H9 (cell line): ENCODE results near the gene NT5DC2. TPM values are rescaled to one million over a fixed set of nuclear protein-coding genes. Genes with fewer than 3 reads are reported as not detected.

Experiments used
- DNase-seq: peaks from one replicate; pipeline ENCODE4 v3.0.0-alpha.2; 2017
- H2AFZ ChIP-seq: one replicate; pipeline ENCODE4 v1.6.1; 2013; ENCODE audit warnings: mild to moderate bottlenecking, low read length, control low read depth, moderate library complexity
- H2AK5ac ChIP-seq: 2 replicates; pipeline ENCODE4 v1.6.1; 2013; ENCODE audit warnings: low read length, control low read depth, mixed read lengths; ENCODE audit not compliant: insufficient read length
- H2BK120ac ChIP-seq: one replicate; pipeline ENCODE4 v1.6.1; 2013; ENCODE audit warnings: low read depth, mild to moderate bottlenecking, low read length, control low read depth, inconsistent platforms; ENCODE audit not compliant: poor library complexity, severe bottlenecking
- H2BK12ac ChIP-seq: 2 replicates; pipeline ENCODE4 v1.6.1; 2013; ENCODE audit warnings: low read length, control low read depth, mixed read lengths, low read depth; ENCODE audit not compliant: insufficient read length
- H2BK15ac ChIP-seq: 2 replicates; pipeline ENCODE4 v1.6.1; 2013; ENCODE audit warnings: low read depth, low read length, control low read depth
- H2BK20ac ChIP-seq: one replicate; pipeline ENCODE4 v1.6.1; 2013; ENCODE audit warnings: low read depth, mild to moderate bottlenecking, low read length, control low read depth, inconsistent platforms; ENCODE audit not compliant: poor library complexity, severe bottlenecking
- H2BK5ac ChIP-seq: 2 replicates; pipeline ENCODE4 v1.6.1; 2013; ENCODE audit warnings: low read length, control low read depth, mixed read lengths; ENCODE audit not compliant: insufficient read length
- H3K14ac ChIP-seq: 2 replicates; pipeline ENCODE4 v1.6.1; 2013; ENCODE audit warnings: low read length, control low read depth; ENCODE audit not compliant: insufficient read depth
- H3K18ac ChIP-seq: 2 replicates; pipeline ENCODE4 v1.6.1; 2013; ENCODE audit warnings: low read depth, mild to moderate bottlenecking, mixed read lengths, low read length, control low read depth; ENCODE audit not compliant: insufficient read length
- H3K23ac ChIP-seq: 2 replicates; pipeline ENCODE4 v1.6.1; 2013; ENCODE audit warnings: low read length, control low read depth, mixed read lengths, low read depth; ENCODE audit not compliant: insufficient read length
- H3K23me2 ChIP-seq: 2 replicates; pipeline ENCODE4 v1.6.1; 2013; ENCODE audit warnings: low read depth, mild to moderate bottlenecking, mixed read lengths, low read length, control low read depth; ENCODE audit not compliant: insufficient read length, poor library complexity, severe bottlenecking
- H3K27ac ChIP-seq: 2 replicates; pipeline ENCODE4 v1.5.1; 2013; ENCODE audit warnings: low read length, control low read depth, mixed read lengths, low read depth; ENCODE audit not compliant: insufficient read length
- H3K27me3 ChIP-seq: 2 replicates; pipeline ENCODE4 v1.6.1; 2013; ENCODE audit warnings: low read length, control low read depth, inconsistent platforms; ENCODE audit not compliant: insufficient read depth
- H3K4ac ChIP-seq: 2 replicates; pipeline ENCODE4 v1.6.1; 2013; ENCODE audit warnings: low read depth, mild to moderate bottlenecking, control low read depth, inconsistent platforms, low read length, moderate library complexity
- H3K4me1 ChIP-seq: 2 replicates; pipeline ENCODE4 v1.6.1; 2013; ENCODE audit warnings: low read length, control low read depth, inconsistent platforms; ENCODE audit not compliant: insufficient read depth
- H3K4me2 ChIP-seq: 2 replicates; pipeline ENCODE4 v1.6.1; 2013; ENCODE audit warnings: low read length, control low read depth, mixed read lengths; ENCODE audit not compliant: insufficient read length, insufficient read depth
- H3K56ac ChIP-seq: 2 replicates; pipeline ENCODE4 v1.6.1; 2013; ENCODE audit warnings: low read depth, mild to moderate bottlenecking, mixed read lengths, low read length, control low read depth; ENCODE audit not compliant: insufficient read length
- H3K79me1 ChIP-seq: 2 replicates; pipeline ENCODE4 v1.6.1; 2013; ENCODE audit warnings: low read depth, mild to moderate bottlenecking, moderate library complexity, low read length, control low read depth, inconsistent platforms; ENCODE audit not compliant: insufficient read depth, poor library complexity, severe bottlenecking
- H3K79me2 ChIP-seq: 2 replicates; pipeline ENCODE4 v1.6.1; 2013; ENCODE audit warnings: low read length, control low read depth, inconsistent platforms; ENCODE audit not compliant: insufficient read depth
- H3K9ac ChIP-seq: 2 replicates; pipeline ENCODE4 v1.6.1; 2013; ENCODE audit warnings: low read length, control low read depth, mixed read lengths; ENCODE audit not compliant: insufficient read length; ENCODE audit errors: extremely low read depth
- H3K9me3 ChIP-seq: one replicate; pipeline ENCODE4 v1.6.1; 2013; ENCODE audit warnings: low read depth, low read length, inconsistent platforms; ENCODE audit not compliant: control insufficient read depth
- H3T11ph ChIP-seq: one replicate; pipeline ENCODE4 v1.6.1; 2013; ENCODE audit warnings: mild to moderate bottlenecking, low read length, control low read depth, inconsistent platforms
- H4K20me1 ChIP-seq: one replicate; pipeline ENCODE4 v1.6.1; 2013; ENCODE audit not compliant: control insufficient read depth, insufficient read length, insufficient read depth
- H4K5ac ChIP-seq: 2 replicates; pipeline ENCODE4 v1.6.1; 2013; ENCODE audit warnings: low read depth, mild to moderate bottlenecking, mixed read lengths, low read length, control low read depth; ENCODE audit not compliant: insufficient read length
- H4K8ac ChIP-seq: replicated peaks from 2 replicates; pipeline ENCODE4 v1.6.1; 2013; ENCODE audit warnings: low read length, control low read depth, mixed read lengths, low read depth; ENCODE audit not compliant: insufficient read length
- H4K91ac ChIP-seq: 2 replicates; pipeline ENCODE4 v1.6.1; 2013; ENCODE audit warnings: low read depth, mild to moderate bottlenecking, moderate library complexity, mixed read lengths, low read length, control low read depth; ENCODE audit not compliant: insufficient read length
- H3K27ac Mint-ChIP-seq, 3 experiments: 2 replicates in 2 of 3; 3 replicates in 1 of 3; pipeline ENCODE4 v1.8.0; 2020 to 2021; ENCODE audit warnings: mixed read lengths in 3 of 3, mild to moderate bottlenecking in 1 of 3, moderate library complexity in 1 of 3
- H3K27me3 Mint-ChIP-seq: 2 replicates; pipeline ENCODE4 v1.8.0; 2021; ENCODE audit warnings: low read depth, mild to moderate bottlenecking, moderate library complexity, mixed read lengths
- H3K36me3 Mint-ChIP-seq, 3 experiments: 2 replicates in 2 of 3; 3 replicates in 1 of 3; pipeline ENCODE4 v1.8.0; 2020 to 2021; ENCODE audit warnings: low read depth in 3 of 3, mixed read lengths in 3 of 3; ENCODE audit not compliant: insufficient read depth in 1 of 3
- H3K4me1 Mint-ChIP-seq, 2 experiments: 2 replicates each; pipeline ENCODE4 v1.8.0; 2020; ENCODE audit warnings: mixed read lengths in 2 of 2
- H3K4me3 Mint-ChIP-seq, 2 experiments: 2 replicates in 1 of 2; 3 replicates in 1 of 2; pipeline ENCODE4 v1.8.0; 2020 to 2021; ENCODE audit warnings: mild to moderate bottlenecking in 2 of 2, mixed read lengths in 2 of 2, moderate library complexity in 1 of 2
- H3K9me3 Mint-ChIP-seq, 2 experiments: 2 replicates in 1 of 2; 3 replicates in 1 of 2; pipeline ENCODE4 v1.8.0; 2020; ENCODE audit warnings: mild to moderate bottlenecking in 2 of 2, mixed read lengths in 2 of 2, moderate library complexity in 1 of 2
- CTCF ChIP-seq: fragments of 200-600 bp; sonication (generic); conservative IDR thresholded peaks from 3 replicates; pipeline ENCODE4 v1.8.0; 2021; ENCODE audit warnings: antibody characterized with exemption, mild to moderate bottlenecking
- WGBS: extraction: QIAGEN DNeasy Blood & Tissue Kit; methylation state at CpG from one replicate; pipeline ENCODE4 v1.1.7; 2013; ENCODE audit warnings: missing lambda C conversion rate, low lambda C conversion rate, mixed read lengths; ENCODE audit not compliant: insufficient read length; ENCODE audit errors: extremely low coverage; 5-methylcytosine and 5-hydroxymethylcytosine counted together
- total RNA-seq: library from RNA; stranded (reverse); gene quantifications from 2 replicates; pipeline ENCODE4 v1.2.1, GENCODE V29; 2021

The NT5DC2 gene
- total RNA-seq, 1 experiment from 2014 or later, result 444 TPM

- Mint-ChIP-seq H3K4me1 (peaks cover 35 to 42% of the 10 kb centered on the region in 2 experiments), H3K36me3 (peaks cover 17 to 43% (median 27%) of the 10 kb centered on the region in 3 experiments), H3K27ac (peak overlapping the region in 2 of 3 experiments; percentile 2 to 99; a peak in 2 of 7 replicates), H3K27me3 (no peaks in the 10 kb centered on the region), H3K9me3 (no peaks in the 10 kb centered on the region), H3K4me3 (peak overlapping the region; percentile 98 to 99)
- Histone ChIP-seq H2BK12ac (no peak overlapping the region), H3K23me2 (peaks cover 16% of the 10 kb centered on the region), H3K4ac (no peak overlapping the region), H2BK15ac (no peak overlapping the region), H3K9me3 (no peaks in the 10 kb centered on the region), H2AK5ac (no peak overlapping the region), H4K5ac (no peak overlapping the region), H2AFZ (no peak overlapping the region), H4K8ac (no peak overlapping the region), H3K4me2 (peak overlapping the region; percentile 93), H3K18ac (no peak overlapping the region), H4K20me1 (no peaks in the 10 kb centered on the region), H3K27me3 (no peaks in the 10 kb centered on the region), H3K79me2 (peaks cover 12% of the 10 kb centered on the region; the same call in 1 of the 2 replicates), H3K27ac (no peak overlapping the region), H2BK5ac (no peak overlapping the region), H3K79me1 (peaks cover 6% of the 10 kb centered on the region), H3K9ac (peak overlapping the region; percentile 41), H2BK20ac (no peak overlapping the region), H2BK120ac (no peak overlapping the region), H3K4me1 (peaks cover 6% of the 10 kb centered on the region), H3K23ac (no peak overlapping the region), H3K56ac (no peak overlapping the region), H3T11ph (no peak overlapping the region), H3K14ac (no peak overlapping the region), H4K91ac (no peak overlapping the region)
- no peak for DNase-seq
- no peak for TF ChIP-seq CTCF
- WGBS, result no CpG with 5 or more reads among the region's 7 CpGs
Observed at GRCh38 chr3:52537726-52538421, 4.2 kb upstream of the NT5DC2 start.
